ENCODE data around the gene LRRC47.

- TF ChIP-seq POLR2AphosphoS5 (IDR thresholded peaks at IDR 0.05; ENCODE audit: borderline replicate concordance, low read depth, low read length) = no peak
- no peak for TF ChIP-seq EZH2 (IDR thresholded peaks at IDR 0.05)
Measured at GRCh38 chr1:3774276-3774945, 21.9 kb downstream of the LRRC47 start.
